WTC11 (cell line): Measurements from ENCODE around the gene QRFP. TPM values are rescaled to one million over a fixed set of nuclear protein-coding genes. Genes with fewer than 3 reads are reported as not detected.

ENCODE experiments used
- ATAC-seq: fragments of 200-7000 bp; cut with Tn5 transposase; 2 replicates; pipeline ENCODE4 v1.10.0; 2021; ENCODE audit warnings: mild to moderate bottlenecking, moderate library complexity
- CTCF ChIA-PET: fragments of 300-600 bp; sonication (Branson Sonifier 250); formaldehyde crosslinking; loops from one replicate; lab custom pipeline; 2021; ENCODE audit warnings: antibody characterized with exemption; lab: Charles Lee
- POLR2A ChIA-PET: fragments of 350-600 bp; sonication (Branson Sonifier 250); formaldehyde crosslinking; loops from one replicate; lab custom pipeline; 2021; ENCODE audit warnings: antibody characterized with exemption; lab: Charles Lee
- DNase-seq: peaks from one replicate; pipeline ENCODE4 v3.0.0; 2021; ENCODE audit warnings: low spot score
- H3K27ac Mint-ChIP-seq: 2 replicates; pipeline ENCODE4 v1.8.0; 2021; ENCODE audit warnings: mixed read lengths
- H3K27me3 Mint-ChIP-seq: 2 replicates; pipeline ENCODE4 v1.8.0; 2021; ENCODE audit warnings: low read depth, mild to moderate bottlenecking, moderate library complexity, mixed read lengths
- H3K36me3 Mint-ChIP-seq: 2 replicates; pipeline ENCODE4 v1.8.0; 2021; ENCODE audit warnings: mixed read lengths
- H3K4me1 Mint-ChIP-seq: 2 replicates; pipeline ENCODE4 v1.8.0; 2022; ENCODE audit warnings: mixed read lengths
- H3K4me3 Mint-ChIP-seq: 2 replicates; pipeline ENCODE4 v1.8.0; 2021; ENCODE audit warnings: mild to moderate bottlenecking, moderate library complexity, mixed read lengths
- H3K9me3 Mint-ChIP-seq: 2 replicates; pipeline ENCODE4 v1.8.0; 2021; ENCODE audit warnings: mixed read lengths
- CREM ChIP-seq: sonication (generic); formaldehyde crosslinking; IDR thresholded peaks from 2 replicates; pipeline ENCODE4 v1.8.1; 2022; ENCODE audit warnings: mild to moderate bottlenecking, missing genetic modification reagents, moderate library complexity
- ELF4 ChIP-seq: sonication (generic); formaldehyde crosslinking; IDR thresholded peaks from 2 replicates; pipeline ENCODE4 v1.8.1; 2022; ENCODE audit warnings: low read depth, mild to moderate bottlenecking, moderate library complexity, missing genetic modification reagents
- EMX1 ChIP-seq: fragments of 250-450 bp; sonication (Bioruptor Pico); IDR thresholded peaks from 2 replicates; pipeline ENCODE4 v1.8.0; 2021; ENCODE audit warnings: mild to moderate bottlenecking
- GTF2I ChIP-seq: fragments of 250-450 bp; sonication (Bioruptor Pico); conservative IDR thresholded peaks from 2 replicates; pipeline ENCODE4 v1.4.0; 2021; ENCODE audit warnings: mild to moderate bottlenecking
- HMGA2 ChIP-seq: fragments of 250-450 bp; sonication (Bioruptor Pico); IDR thresholded peaks from 2 replicates; pipeline ENCODE4 v1.4.0; 2021; ENCODE audit warnings: mild to moderate bottlenecking, moderate library complexity
- JAZF1 ChIP-seq: fragments of 250-450 bp; sonication (Bioruptor Pico); IDR thresholded peaks from 2 replicates; pipeline ENCODE4 v1.9.0; 2021; ENCODE audit warnings: moderate library complexity, mild to moderate bottlenecking, inconsistent platforms
- JUN ChIP-seq: sonication (generic); formaldehyde crosslinking; IDR thresholded peaks from 2 replicates; pipeline ENCODE4 v1.8.0; 2023; ENCODE audit warnings: mild to moderate bottlenecking, missing genetic modification reagents
- MLX ChIP-seq: sonication (generic); formaldehyde crosslinking; IDR thresholded peaks from 2 replicates; pipeline ENCODE4 v1.8.1; 2023; ENCODE audit warnings: mild to moderate bottlenecking, missing genetic modification reagents, moderate library complexity
- MYBL2 ChIP-seq: sonication (generic); formaldehyde crosslinking; IDR thresholded peaks from 2 replicates; pipeline ENCODE4 v1.8.1; 2023; ENCODE audit warnings: mild to moderate bottlenecking, moderate library complexity, missing genetic modification reagents
- NFE2L1 ChIP-seq: sonication (generic); formaldehyde crosslinking; IDR thresholded peaks from 2 replicates; pipeline ENCODE4 v1.8.1; 2023; ENCODE audit warnings: missing genetic modification reagents
- NR1H2 ChIP-seq: sonication (generic); formaldehyde crosslinking; IDR thresholded peaks from 2 replicates; pipeline ENCODE4 v1.9.0; 2021; ENCODE audit warnings: mild to moderate bottlenecking, moderate library complexity, missing genetic modification reagents
- OVOL2 ChIP-seq: fragments of 250-450 bp; sonication (Bioruptor Pico); IDR thresholded peaks from 2 replicates; pipeline ENCODE4 v1.9.0; 2021; ENCODE audit warnings: mild to moderate bottlenecking, borderline replicate concordance
- RORB ChIP-seq: fragments of 250-450 bp; sonication (Bioruptor Pico); IDR thresholded peaks from 2 replicates; pipeline ENCODE4 v1.9.0; 2021; ENCODE audit warnings: mild to moderate bottlenecking
- SOX15 ChIP-seq: fragments of 250-450 bp; sonication (Bioruptor Pico); IDR thresholded peaks from 2 replicates; pipeline ENCODE4 v1.9.0; 2021; ENCODE audit warnings: mild to moderate bottlenecking
- SP1 ChIP-seq: sonication (generic); formaldehyde crosslinking; conservative IDR thresholded peaks from 2 replicates; pipeline ENCODE4 v1.8.1; 2022; ENCODE audit warnings: missing genetic modification reagents
- STAT6 ChIP-seq: sonication (generic); formaldehyde crosslinking; conservative IDR thresholded peaks from 2 replicates; pipeline ENCODE4 v1.8.1; 2023; ENCODE audit warnings: mild to moderate bottlenecking, low read depth, missing genetic modification reagents, moderate library complexity
- ZBTB21 ChIP-seq: sonication (generic); formaldehyde crosslinking; IDR thresholded peaks from 2 replicates; pipeline ENCODE4 v1.8.1; 2023; ENCODE audit warnings: mild to moderate bottlenecking, missing genetic modification reagents, borderline replicate concordance
- ZBTB43 ChIP-seq: sonication (generic); formaldehyde crosslinking; IDR thresholded peaks from 2 replicates; pipeline ENCODE4 v1.8.1; 2023; ENCODE audit warnings: mild to moderate bottlenecking, missing genetic modification reagents
- ZMAT4 ChIP-seq: fragments of 250-450 bp; sonication (Bioruptor Pico); IDR thresholded peaks from 2 replicates; pipeline ENCODE4 v1.9.0; 2021; ENCODE audit warnings: mild to moderate bottlenecking
- ZNF121 ChIP-seq: sonication (generic); formaldehyde crosslinking; IDR thresholded peaks from 2 replicates; pipeline ENCODE4 v1.8.0; 2023; ENCODE audit warnings: missing genetic modification reagents
- ZNF138 ChIP-seq: sonication (generic); formaldehyde crosslinking; conservative IDR thresholded peaks from 2 replicates; pipeline ENCODE4 v1.8.1; 2022; ENCODE audit warnings: mild to moderate bottlenecking, moderate library complexity, missing genetic modification reagents
- ZNF263 ChIP-seq: sonication (generic); formaldehyde crosslinking; IDR thresholded peaks from 2 replicates; pipeline ENCODE4 v1.8.1; 2022; ENCODE audit warnings: low read depth, mild to moderate bottlenecking, moderate library complexity, missing genetic modification reagents
- total RNA-seq: library from RNA; stranded (reverse); gene quantifications from 3 replicates; pipeline ENCODE4 v1.2.3, GENCODE V29; 2021
- TF ChIP-seq, protein P1 (sequence below): sonication (generic); formaldehyde crosslinking; IDR thresholded peaks from 2 replicates; pipeline ENCODE4 v1.8.0; 2023; ENCODE audit warnings: missing genetic modification reagents

The QRFP gene
- total RNA-seq, 1 experiment from 2014 or later: not detected

DNA sequence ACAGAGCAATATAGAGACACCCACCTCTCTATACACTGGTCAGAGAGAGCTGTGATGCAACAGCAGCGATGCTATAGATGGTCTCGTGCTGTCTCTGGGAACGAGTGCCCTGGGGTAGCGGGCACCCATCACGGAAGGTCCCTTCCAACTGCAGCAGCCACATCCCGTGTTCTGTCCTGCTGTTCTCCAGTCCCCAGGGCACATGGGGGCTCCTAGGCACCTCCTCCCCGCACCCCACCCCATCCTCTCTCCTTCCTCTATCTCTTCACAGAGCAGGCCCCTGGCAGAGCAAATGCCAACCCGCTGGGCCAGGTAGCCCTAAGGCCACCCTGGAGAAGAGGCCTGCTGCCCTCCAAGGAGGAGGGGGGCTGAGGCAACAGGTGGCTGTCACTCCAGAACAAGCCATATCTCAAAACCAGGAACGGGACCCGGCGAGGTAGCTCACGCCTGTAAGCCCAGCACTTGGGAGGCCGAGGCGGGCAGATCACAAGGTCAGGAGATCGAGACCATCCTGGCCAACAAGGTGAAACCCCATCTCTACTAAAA, 34.3 kb upstream of the QRFP start:
- POLR2A ChIA-PET: no interaction called here
- TF ChIP-seq NFE2L1 (CRISPR knock-in tag) (no peak), CREM (no peak), OVOL2 (no peak), GTF2I (CRISPR knock-in tag) (no peak)
- no peak overlapping the region for H3K27ac Mint-ChIP-seq

DNA sequence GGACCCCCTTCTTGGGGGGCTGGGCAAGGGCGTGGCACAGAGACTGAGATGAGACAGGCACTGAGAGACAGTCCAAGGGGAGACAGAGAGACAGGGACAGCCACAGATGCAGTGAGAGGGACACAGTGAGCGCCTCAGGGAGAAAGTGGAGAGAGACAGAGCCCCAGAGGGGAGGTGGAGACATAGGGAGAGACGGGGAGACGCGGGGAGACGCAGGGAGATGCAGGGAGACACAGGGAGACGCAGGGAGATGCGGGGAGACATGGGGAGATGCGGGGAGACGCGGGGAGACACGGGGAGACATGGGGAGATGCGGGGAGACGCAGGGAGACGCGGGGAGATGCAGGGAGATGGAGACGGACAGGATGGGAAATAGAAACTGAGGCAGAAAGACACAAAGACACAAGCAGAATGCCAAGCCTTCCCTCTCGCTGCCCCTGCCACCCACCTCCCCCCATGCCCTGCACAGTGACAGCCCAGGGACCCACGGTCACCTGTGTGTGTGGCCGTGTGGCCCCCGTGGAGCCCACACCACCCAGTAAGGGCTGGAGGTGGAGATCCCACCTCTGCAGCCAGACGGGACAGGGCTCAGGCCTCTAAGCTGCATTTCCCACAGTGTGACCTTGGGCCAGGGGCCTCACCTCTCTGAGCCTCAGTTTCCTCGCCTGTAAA, 33.7 kb upstream of the QRFP start:
- ATAC-seq: no peak

More for the DNA sequence above, 34.3 kb upstream of the QRFP start:
- Mint-ChIP-seq H3K4me1 (peaks cover 33% of the 10 kb centered on the region), H3K27me3 (no peaks in the 10 kb centered on the region; the same call in 1 of the 2 replicates), H3K4me3 (no peak overlapping the region), H3K9me3 (no peaks in the 10 kb centered on the region), H3K36me3 (no peaks in the 10 kb centered on the region)
- CTCF ChIA-PET: interaction anchor here (0.9 kb wide), 1 partner anchor 10 kb away, joined by 4 read pairs; no protein-coding TSS in a partner anchor
- ATAC-seq (no peak), DNase-seq (no peak)

GRCh38 chr9:130929571-130930038, 33.0 kb upstream of the QRFP start:
- ChIA-PET POLR2A (no interaction called here), CTCF (interaction anchor here (0.7 to 2.5 kb wide), 4 partner anchors 11 to 69 kb away, joined by 3 to 8 read pairs (median 5); no protein-coding TSS in a partner anchor)
- no peak for TF ChIP-seq JUN (CRISPR knock-in tag)
- no peak for TF ChIP-seq ZNF121 (CRISPR knock-in tag)
- TF ChIP-seq RORB (CRISPR knock-in tag): no peak
- no peak for TF ChIP-seq JAZF1 (CRISPR knock-in tag)
- TF ChIP-seq EMX1: no peak
- no peak for DNase-seq
- H3K27me3 Mint-ChIP-seq: no peaks in the 10 kb centered on the region; the same call in 1 of the 2 replicates
- peaks cover 25% of the 10 kb centered on the region for H3K4me1 Mint-ChIP-seq
- no peak overlapping the region for H3K4me3 Mint-ChIP-seq
- H3K9me3 Mint-ChIP-seq: no peaks in the 10 kb centered on the region
- H3K27ac Mint-ChIP-seq: no peak overlapping the region; the same call in 1 of the 2 replicates
- ATAC-seq: no peak
- no peaks in the 10 kb centered on the region for H3K36me3 Mint-ChIP-seq

More for the DNA sequence above, 33.7 kb upstream of the QRFP start:
- Mint-ChIP-seq H3K4me1 (peaks cover 31% of the 10 kb centered on the region), H3K9me3 (no peaks in the 10 kb centered on the region), H3K4me3 (no peak overlapping the region), H3K27me3 (no peaks in the 10 kb centered on the region; the same call in 1 of the 2 replicates), H3K27ac (no peak overlapping the region; the same call in 1 of the 2 replicates), H3K36me3 (no peaks in the 10 kb centered on the region)
- ChIA-PET POLR2A (no interaction called here), CTCF (interaction anchor here (0.7 to 1.4 kb wide), 3 partner anchors 37 to 68 kb away, joined by 3 to 7 read pairs (median 3); no protein-coding TSS in a partner anchor)
- no peak for TF ChIP-seq ZNF263
- no peak for TF ChIP-seq ELF4 (CRISPR knock-in tag)
- no peak for TF ChIP-seq ZBTB43 (CRISPR knock-in tag)
- TF ChIP-seq CREM: no peak
- TF ChIP-seq MLX: no peak
- no peak for TF ChIP-seq ZMAT4 (CRISPR knock-in tag)
- DNase-seq: no peak

- Mint-ChIP-seq H3K27ac (no peak overlapping the region; the same call in 1 of the 2 replicates), H3K4me1 (peaks cover 16% of the 10 kb centered on the region), H3K4me3 (no peak overlapping the region), H3K9me3 (no peaks in the 10 kb centered on the region), H3K27me3 (no peaks in the 10 kb centered on the region; the same call in 1 of the 2 replicates), H3K36me3 (no peaks in the 10 kb centered on the region)
- DNase-seq (no peak), ATAC-seq (no peak)
- POLR2A ChIA-PET: no interaction called here
- CTCF ChIA-PET: interaction anchor here (0.5 to 3.0 kb wide), 8 partner anchors 8 to 118 kb away, joined by 3 to 9 read pairs (median 3); no protein-coding TSS in a partner anchor
- TF ChIP-seq ZNF138 (no peak), SP1 (CRISPR knock-in tag) (no peak), SOX15 (CRISPR knock-in tag) (no peak), HMGA2 (CRISPR knock-in tag) (no peak), ZBTB21 (CRISPR knock-in tag) (no peak), MYBL2 (CRISPR knock-in tag) (no peak), NR1H2 (CRISPR knock-in tag) (no peak), STAT6 (CRISPR knock-in tag) (no peak)
- TF ChIP-seq, protein P1, sequence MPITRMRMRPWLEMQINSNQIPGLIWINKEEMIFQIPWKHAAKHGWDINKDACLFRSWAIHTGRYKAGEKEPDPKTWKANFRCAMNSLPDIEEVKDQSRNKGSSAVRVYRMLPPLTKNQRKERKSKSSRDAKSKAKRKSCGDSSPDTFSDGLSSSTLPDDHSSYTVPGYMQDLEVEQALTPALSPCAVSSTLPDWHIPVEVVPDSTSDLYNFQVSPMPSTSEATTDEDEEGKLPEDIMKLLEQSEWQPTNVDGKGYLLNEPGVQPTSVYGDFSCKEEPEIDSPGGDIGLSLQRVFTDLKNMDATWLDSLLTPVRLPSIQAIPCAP (CRISPR knock-in tag): no peak
Measured at GRCh38 chr9:130927995-130928900, 31.6 kb upstream of the QRFP start.
